HG03558 (cell line): ENCODE data around the gene PCMTD2.
"Not testable (repeated sequence)": the region's sequence is repeated elsewhere in the genome, so short reads cannot be mapped to it uniquely, and the experiment has no call there.

Source experiments
- ATAC-seq: cut with Tn5 transposase; IDR thresholded peaks from one replicate; pipeline ENCODE4 v1.9.1; 2021; ENCODE audit warnings: moderate number of reproducible peaks; ENCODE audit not compliant: unreplicated experiment; ENCODE audit errors: extremely low read depth

The PCMTD2 gene

GRCh38 chr20:64283646-64284045 is 28.1 kb downstream of the PCMTD2 start:
- no peak for ATAC-seq

GRCh38 chr20:64285579-64286446 is 30.3 kb downstream of the PCMTD2 start:
- peak; percentile 76 for ATAC-seq

GRCh38 chr20:64286447-64287263 is 31.1 kb downstream of the PCMTD2 start:
- not testable (repeated sequence) for ATAC-seq

- not testable (repeated sequence) for ATAC-seq
Observed at GRCh38 chr20:64287264-64287590, 31.7 kb downstream of the PCMTD2 start.

- not testable (repeated sequence) for ATAC-seq
Observed at GRCh38 chr20:64292167-64292566, 36.6 kb downstream of the PCMTD2 start.

- ATAC-seq, result not testable (repeated sequence)
Observed at GRCh38 chr20:64303086-64303485, 47.5 kb downstream of the PCMTD2 start.

GRCh38 chr20:64313761-64314160 is 58.2 kb downstream of the PCMTD2 start:
- not testable (repeated sequence) for ATAC-seq

- not testable (repeated sequence) for ATAC-seq
Observed at GRCh38 chr20:64315381-64315780, 59.8 kb downstream of the PCMTD2 start.

- not testable (repeated sequence) for ATAC-seq
Observed at GRCh38 chr20:64315884-64316283, 60.3 kb downstream of the PCMTD2 start.

GRCh38 chr20:64316415-64317083 is 61.0 kb downstream of the PCMTD2 start:
- not testable (repeated sequence) for ATAC-seq

GRCh38 chr20:64317331-64317730 is 61.8 kb downstream of the PCMTD2 start:
- not testable (repeated sequence) for ATAC-seq

GRCh38 chr20:64318056-64318455 is 62.5 kb downstream of the PCMTD2 start:
- ATAC-seq, result not testable (repeated sequence)

GRCh38 chr20:64322031-64322789 is 66.7 kb downstream of the PCMTD2 start:
- not testable (repeated sequence) for ATAC-seq
